Endothelial cell of umbilical vein (primary cell): ENCODE data around the gene CRY1. TPM values are rescaled to one million over a fixed set of nuclear protein-coding genes. Genes with fewer than 3 reads are reported as not detected.

Source experiments
- BruUV-seq: library from RNA; stranded (reverse); fragments of 400-500 nt; replicated peaks from 2 replicates; lab custom pipeline; 2021; lab: Mats Ljungman, UMichigan
- CTCF ChIA-PET: fragments of 300-600, 350-600 bp; sonication (Branson Sonifier 250); formaldehyde crosslinking; loops from one replicate; lab custom pipeline; 2021; ENCODE audit warnings: antibody characterized with exemption, inconsistent platforms; lab: Charles Lee
- POLR2A ChIA-PET: fragments of 300-600, 350-600 bp; sonication (Branson Sonifier 250); formaldehyde crosslinking; loops from one replicate; lab custom pipeline; 2021; ENCODE audit warnings: antibody characterized with exemption, inconsistent platforms; lab: Charles Lee
- DNase-seq: peaks from one replicate; pipeline ENCODE4 v3.0.0-alpha.2; 2011; ENCODE audit warnings: low read depth, low spot score
- FAIRE-seq: peaks from 2 replicates; lab custom pipeline; 2011; peaks lifted over from hg19 to GRCh38; lab: Jason Lieb, UNC
- H2AFZ ChIP-seq: 2 replicates; pipeline ENCODE4 v1.6.0; 2012; ENCODE audit warnings: low read depth, low read length, control low read depth, inconsistent platforms
- H3K27ac ChIP-seq: 2 replicates; pipeline ENCODE4 v1.5.1; 2011; ENCODE audit warnings: low read depth, mild to moderate bottlenecking, control low read depth, low read length, moderate library complexity; ENCODE audit not compliant: insufficient read depth
- H3K27me3 ChIP-seq, 2 experiments: 2 replicates each; pipeline versions ENCODE4 v1.6.0 to v1.6.1; 2011; ENCODE audit warnings: low read length in 2 of 2, mixed read lengths in 1 of 2; ENCODE audit not compliant: control insufficient read depth in 2 of 2, insufficient read depth in 2 of 2
- H3K36me3 ChIP-seq, 2 experiments: 2 replicates in 1 of 2; 3 replicates in 1 of 2; pipeline ENCODE4 v1.5.1; 2011; ENCODE audit warnings: low read length in 2 of 2, mild to moderate bottlenecking in 1 of 2, moderate library complexity in 1 of 2; ENCODE audit not compliant: control insufficient read depth in 2 of 2, insufficient read depth in 2 of 2; ENCODE audit errors: extremely low read depth in 1 of 2
- H3K4me1 ChIP-seq: 3 replicates; pipeline ENCODE4 v1.5.1; 2011; ENCODE audit warnings: mild to moderate bottlenecking, low read length; ENCODE audit not compliant: control insufficient read depth, insufficient read depth; ENCODE audit errors: extremely low read depth
- H3K4me2 ChIP-seq: 2 replicates; pipeline ENCODE4 v1.6.1; 2011; ENCODE audit warnings: low read length, control low read depth, mixed read lengths; ENCODE audit not compliant: insufficient read depth
- H3K4me3 ChIP-seq, 3 experiments: fragments of 200-600 bp in 1 of 3; sonication (generic), shearing (Covaris generic) in 1 of 3; replicated peaks in 1 of 3; 2 replicates each; pipeline ENCODE4 v1.5.1; 2011 to 2016; ENCODE audit warnings: control low read depth in 3 of 3, low read length in 3 of 3, mild to moderate bottlenecking in 2 of 3, inconsistent platforms in 1 of 3, low read depth in 1 of 3, moderate library complexity in 1 of 3; ENCODE audit not compliant: insufficient read depth in 1 of 3
- H3K79me2 ChIP-seq: 2 replicates; pipeline ENCODE4 v1.6.0; 2012; ENCODE audit warnings: low read length, inconsistent platforms; ENCODE audit not compliant: control insufficient read depth, insufficient read depth
- H3K9ac ChIP-seq: replicated peaks from 2 replicates; pipeline ENCODE3; 2011; ENCODE audit warnings: low read length, control low read depth; ENCODE audit not compliant: insufficient read depth; ENCODE audit errors: extremely low read depth
- H3K9me1 ChIP-seq: replicated peaks from 3 replicates; pipeline ENCODE4 v1.6.0; 2011; ENCODE audit warnings: mild to moderate bottlenecking, low read length; ENCODE audit not compliant: control insufficient read depth, insufficient read depth; ENCODE audit errors: extremely low read depth
- H3K9me3 ChIP-seq: replicated peaks from 2 replicates; pipeline ENCODE4 v1.5.1; 2012; ENCODE audit warnings: low read length, inconsistent platforms; ENCODE audit not compliant: control insufficient read depth, insufficient read depth
- H4K20me1 ChIP-seq: replicated peaks from 2 replicates; pipeline ENCODE3; 2011; ENCODE audit warnings: mild to moderate bottlenecking, low read length; ENCODE audit not compliant: control insufficient read depth, insufficient read depth; ENCODE audit errors: extremely low read depth
- EZH2 ChIP-seq: IDR thresholded peaks from 2 replicates; pipeline ENCODE4 v1.6.1; 2012; ENCODE audit warnings: borderline replicate concordance, low read depth, mild to moderate bottlenecking, moderate library complexity, low read length, inconsistent platforms; ENCODE audit not compliant: severe bottlenecking
- FOS ChIP-seq: IDR thresholded peaks from 2 replicates; pipeline ENCODE4 v1.6.1; 2011; ENCODE audit warnings: mild to moderate bottlenecking, low read length, moderate library complexity, borderline replicate concordance; ENCODE audit not compliant: insufficient read depth
- GATA2 ChIP-seq: IDR thresholded peaks from 2 replicates; pipeline ENCODE4 v1.7.0; 2011; ENCODE audit warnings: low read depth, mild to moderate bottlenecking, moderate library complexity, mixed read lengths, low read length; ENCODE audit not compliant: insufficient read length, insufficient read depth
- JUN ChIP-seq: IDR thresholded peaks from 2 replicates; pipeline ENCODE4 v1.6.1; 2011; ENCODE audit warnings: borderline replicate concordance, low read depth; ENCODE audit not compliant: insufficient read length, insufficient read depth
- MAX ChIP-seq: IDR thresholded peaks from 2 replicates; pipeline ENCODE4 v1.6.1; 2011; ENCODE audit not compliant: insufficient read depth, insufficient read length
- MYC ChIP-seq: IDR thresholded peaks from one replicate; pipeline ENCODE4 v1.6.1; 2011; ENCODE audit warnings: mild to moderate bottlenecking, low read depth, low read length
- POLR2A ChIP-seq: IDR thresholded peaks from 2 replicates; pipeline ENCODE4 v1.6.1; 2012; ENCODE audit warnings: low read depth, mild to moderate bottlenecking, control low read depth, low read length
- POLR2AphosphoS5 ChIP-seq: IDR thresholded peaks from 2 replicates; pipeline ENCODE4 v1.6.1; 2012; ENCODE audit warnings: low read depth, mild to moderate bottlenecking, control low read depth, low read length, moderate library complexity; ENCODE audit not compliant: insufficient read depth
- dilution Hi-C: fragments of 300-500 bp; cut with MboI; formaldehyde crosslinking; loops from one replicate; pipeline ENCODE4 v1.15.0; 2019; ENCODE audit warnings: low sequenced_read_pairs; ENCODE audit not compliant: extremely low pct_ligation_motif_present
- intact Hi-C: fragments of 100-400 bp; cut with micrococcal nuclease; formaldehyde crosslinking; loops from one replicate; pipeline ENCODE4 v1.10.0; 2022
- polyA plus RNA-seq, 4 experiments: library from polyadenylated mRNA; depleted of rRNA in 3 of 4; stranded (reverse) in 3 of 4; unstranded in 1 of 4; fragments of >200 nt; gene quantifications; 2 replicates each; pipeline versions ENCODE4 v1.2.1 to v1.2.3, GENCODE V29; 2011 to 2012; ENCODE audit warnings: missing spikeins in 1 of 4
- total RNA-seq: library from RNA; stranded (reverse); gene quantifications from 2 replicates; pipeline ENCODE4 v1.2.3, GENCODE V29; 2021
- TF ChIP-seq, protein P1 (sequence below), 2 donors: IDR thresholded peaks; 1 replicate in 1 of 2; 2 replicates in 1 of 2; pipeline ENCODE4 v1.5.1; 2011; ENCODE audit warnings: low read length in 2 of 2, mild to moderate bottlenecking in 2 of 2, moderate library complexity in 2 of 2, control low read depth in 1 of 2, inconsistent platforms in 1 of 2, low read depth in 1 of 2; ENCODE audit not compliant: insufficient read depth in 1 of 2; ENCODE audit errors: extremely low read depth in 1 of 2

CRY1 gene
- total and polyA plus RNA-seq, 2 donors (not counting 3 experiments of a cell fraction or from before 2014, with no cell fraction given), result 11.4 to 21.0 TPM

GRCh38 chr12:107127482-107128430 lies 34.4 kb upstream of the CRY1 start:
- no peak overlapping the region for H3K4me2 ChIP-seq
- ChIA-PET CTCF (interaction anchor here (1.1 to 4.8 kb wide), 4 partner anchors 11 to 483 kb away, joined by 3 to 56 read pairs (median 6); no protein-coding TSS in a partner anchor), POLR2A (no interaction called here)
- intact Hi-C loops, result no loop called here
- no peak overlapping the region for H2AFZ ChIP-seq
- no peaks in the 10 kb centered on the region for H3K4me1 ChIP-seq
- H4K20me1 ChIP-seq, result no peaks in the 10 kb centered on the region
- H3K4me3 ChIP-seq, result no peak overlapping the region
- FAIRE-seq (no peak), DNase-seq (no peak)
- TF ChIP-seq, protein P1, sequence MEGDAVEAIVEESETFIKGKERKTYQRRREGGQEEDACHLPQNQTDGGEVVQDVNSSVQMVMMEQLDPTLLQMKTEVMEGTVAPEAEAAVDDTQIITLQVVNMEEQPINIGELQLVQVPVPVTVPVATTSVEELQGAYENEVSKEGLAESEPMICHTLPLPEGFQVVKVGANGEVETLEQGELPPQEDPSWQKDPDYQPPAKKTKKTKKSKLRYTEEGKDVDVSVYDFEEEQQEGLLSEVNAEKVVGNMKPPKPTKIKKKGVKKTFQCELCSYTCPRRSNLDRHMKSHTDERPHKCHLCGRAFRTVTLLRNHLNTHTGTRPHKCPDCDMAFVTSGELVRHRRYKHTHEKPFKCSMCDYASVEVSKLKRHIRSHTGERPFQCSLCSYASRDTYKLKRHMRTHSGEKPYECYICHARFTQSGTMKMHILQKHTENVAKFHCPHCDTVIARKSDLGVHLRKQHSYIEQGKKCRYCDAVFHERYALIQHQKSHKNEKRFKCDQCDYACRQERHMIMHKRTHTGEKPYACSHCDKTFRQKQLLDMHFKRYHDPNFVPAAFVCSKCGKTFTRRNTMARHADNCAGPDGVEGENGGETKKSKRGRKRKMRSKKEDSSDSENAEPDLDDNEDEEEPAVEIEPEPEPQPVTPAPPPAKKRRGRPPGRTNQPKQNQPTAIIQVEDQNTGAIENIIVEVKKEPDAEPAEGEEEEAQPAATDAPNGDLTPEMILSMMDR (IDR thresholded peaks at IDR 0.05; ENCODE audit: extremely low read depth in 1 of 2, insufficient read depth in 1 of 2, low read depth in 1 of 2, low read length in 2 of 2), result no peak
- no peak for TF ChIP-seq MYC
- TF ChIP-seq EZH2, result no peak
- no peak for TF ChIP-seq POLR2A
- TF ChIP-seq GATA2, result no peak
- TF ChIP-seq FOS, result no peak
- no peak for TF ChIP-seq POLR2AphosphoS5
- no peak for TF ChIP-seq MAX
- TF ChIP-seq JUN, result no peak
- H3K79me2 ChIP-seq, result no peaks in the 10 kb centered on the region
- no TSS peak for BruUV-seq
- no peaks in the 10 kb centered on the region for H3K9me1 ChIP-seq
- H3K27me3 ChIP-seq, result peaks cover 3 to 4% of the 10 kb centered on the region in 2 experiments
- H3K27ac ChIP-seq, result no peak overlapping the region
- no peaks in the 10 kb centered on the region for H3K36me3 ChIP-seq
- dilution Hi-C loops, result loop anchor here (25.0 kb wide), 1 partner anchor 485 kb away; no protein-coding TSS in a partner anchor
- no peaks in the 10 kb centered on the region for H3K9me3 ChIP-seq
- H3K9ac ChIP-seq, result no peak overlapping the region
